ENCODE results near the gene SRGAP3.

Gene SRGAP3

DNA sequence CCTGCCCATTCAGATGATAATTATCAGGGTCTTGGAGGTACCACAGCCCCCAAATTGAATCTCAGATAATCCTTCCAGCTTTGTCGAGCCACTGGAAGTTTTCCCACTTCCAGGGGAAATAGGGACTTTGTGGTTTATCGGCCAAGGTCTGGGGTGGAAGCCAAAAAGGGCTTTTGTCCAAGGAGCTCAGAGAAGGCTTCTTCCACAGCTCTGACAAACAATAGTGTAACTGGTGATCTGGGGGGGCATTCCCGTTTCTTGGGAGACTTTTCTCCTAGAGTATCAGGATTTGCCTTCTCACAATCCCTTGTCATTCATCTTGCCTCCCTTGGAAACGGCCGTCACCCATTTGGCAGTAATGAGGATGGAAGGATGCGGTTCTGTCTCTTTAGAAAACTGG lies 18.4 kb downstream of the SRGAP3 start:
- CTCF ChIA-PET, result no interaction called here
- no peak for TF ChIP-seq ZNF701 (tag by site-specific recombination; IDR thresholded peaks at IDR 0.05)
- POLR2A ChIA-PET, result no interaction called here
- no peaks in the 10 kb centered on the region for H3K36me3 ChIP-seq (ENCODE audit: control insufficient read depth in 2 of 2, insufficient read depth in 1 of 2, low read length in 2 of 2)
- H3K4me3 ChIP-seq (ENCODE audit: low read depth, low read length), result no peak overlapping the region
- no peaks in the 10 kb centered on the region for H3K9me3 ChIP-seq (ENCODE audit: control insufficient read depth, insufficient read depth, low read depth, low read length)
- no peak overlapping the region for H3K27ac ChIP-seq (ENCODE audit: extremely low read depth, low read depth, low read length)
- no peaks in the 10 kb centered on the region for H3K4me1 ChIP-seq (ENCODE audit: control insufficient read depth, insufficient read depth, low read length)

DNA sequence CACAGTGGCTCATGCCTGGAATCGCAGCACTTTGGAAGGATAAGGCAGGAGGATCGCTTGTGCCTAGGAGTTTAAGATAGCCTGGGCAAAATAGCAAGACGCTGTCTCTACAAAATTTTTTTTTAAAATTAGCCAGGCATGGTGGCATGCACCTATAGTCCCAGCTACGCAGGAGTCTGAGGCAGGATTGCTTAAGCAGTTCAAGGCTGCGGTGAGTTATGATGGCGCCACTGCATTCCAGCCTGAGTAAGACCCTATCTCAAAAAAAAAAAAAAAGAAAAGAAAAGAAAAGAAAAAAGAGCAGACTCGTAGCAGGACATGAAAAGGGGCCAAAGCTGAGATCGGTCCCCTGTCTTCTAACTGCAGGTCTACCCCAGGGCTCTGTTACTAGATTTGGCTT lies 18.9 kb downstream of the SRGAP3 start:
- Histone ChIP-seq H3K4me1 (ENCODE audit: control insufficient read depth, insufficient read depth, low read length) (no peaks in the 10 kb centered on the region), H3K9me3 (ENCODE audit: control insufficient read depth, insufficient read depth, low read depth, low read length) (no peaks in the 10 kb centered on the region), H3K27ac (ENCODE audit: extremely low read depth, low read depth, low read length) (no peak overlapping the region), H3K4me3 (ENCODE audit: low read depth, low read length) (no peak overlapping the region), H3K36me3 (ENCODE audit: control insufficient read depth in 2 of 2, insufficient read depth in 1 of 2, low read length in 2 of 2) (no peaks in the 10 kb centered on the region)
- TF ChIP-seq ZNF571 (tag by site-specific recombination; IDR thresholded peaks at IDR 0.05) (no peak), ZNF398 (tag by site-specific recombination; IDR thresholded peaks at IDR 0.05) (no peak), ZFP37 (tag by site-specific recombination; IDR thresholded peaks at IDR 0.05) (no peak), ZNF776 (tag by site-specific recombination; IDR thresholded peaks at IDR 0.05; ENCODE audit: borderline replicate concordance) (no peak), ZNF747 (tag by site-specific recombination; IDR thresholded peaks at IDR 0.05) (no peak), ZNF16 (tag by site-specific recombination; IDR thresholded peaks at IDR 0.05; ENCODE audit: low read depth) (no peak), ZXDB (tag by site-specific recombination; IDR thresholded peaks at IDR 0.05) (no peak), HOXA7 (CRISPR knock-in tag; IDR thresholded peaks at IDR 0.05; ENCODE audit: borderline replicate concordance) (no peak), ZNF266 (tag by site-specific recombination; IDR thresholded peaks at IDR 0.05; ENCODE audit: low read depth) (no peak), ZNF558 (tag by site-specific recombination; IDR thresholded peaks at IDR 0.05) (no peak), ZNF112 (tag by site-specific recombination; IDR thresholded peaks at IDR 0.05) (no peak), ZBTB21 (tag by site-specific recombination; IDR thresholded peaks at IDR 0.05) (no peak), SCRT2 (tag by site-specific recombination; IDR thresholded peaks at IDR 0.05) (no peak), ZNF530 (tag by site-specific recombination; IDR thresholded peaks at IDR 0.05; ENCODE audit: low read depth) (no peak), KLF1 (tag by site-specific recombination; IDR thresholded peaks at IDR 0.05) (no peak)
- TF ChIP-seq, protein P1, sequence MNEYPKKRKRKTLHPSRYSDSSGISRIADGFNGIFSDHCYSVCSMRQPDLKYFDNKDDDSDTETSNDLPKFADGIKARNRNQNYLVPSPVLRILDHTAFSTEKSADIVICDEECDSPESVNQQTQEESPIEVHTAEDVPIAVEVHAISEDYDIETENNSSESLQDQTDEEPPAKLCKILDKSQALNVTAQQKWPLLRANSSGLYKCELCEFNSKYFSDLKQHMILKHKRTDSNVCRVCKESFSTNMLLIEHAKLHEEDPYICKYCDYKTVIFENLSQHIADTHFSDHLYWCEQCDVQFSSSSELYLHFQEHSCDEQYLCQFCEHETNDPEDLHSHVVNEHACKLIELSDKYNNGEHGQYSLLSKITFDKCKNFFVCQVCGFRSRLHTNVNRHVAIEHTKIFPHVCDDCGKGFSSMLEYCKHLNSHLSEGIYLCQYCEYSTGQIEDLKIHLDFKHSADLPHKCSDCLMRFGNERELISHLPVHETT (tag by site-specific recombination; IDR thresholded peaks at IDR 0.05), result no peak
- TF ChIP-seq, protein P2, sequence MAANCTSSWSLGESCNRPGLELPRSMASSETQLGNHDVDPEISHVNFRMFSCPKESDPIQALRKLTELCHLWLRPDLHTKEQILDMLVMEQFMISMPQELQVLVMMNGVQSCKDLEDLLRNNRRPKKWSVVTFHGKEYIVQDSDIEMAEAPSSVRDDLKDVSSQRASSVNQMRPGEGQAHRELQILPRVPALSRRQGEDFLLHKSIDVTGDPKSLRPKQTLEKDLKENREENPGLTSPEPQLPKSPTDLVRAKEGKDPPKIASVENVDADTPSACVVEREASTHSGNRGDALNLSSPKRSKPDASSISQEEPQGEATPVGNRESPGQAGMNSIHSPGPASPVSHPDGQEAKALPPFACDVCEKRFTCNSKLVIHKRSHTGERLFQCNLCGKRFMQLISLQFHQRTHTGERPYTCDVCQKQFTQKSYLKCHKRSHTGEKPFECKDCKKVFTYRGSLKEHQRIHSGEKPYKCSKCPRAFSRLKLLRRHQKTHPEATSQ (tag by site-specific recombination; IDR thresholded peaks at IDR 0.05), result no peak
- TF ChIP-seq, protein P3, sequence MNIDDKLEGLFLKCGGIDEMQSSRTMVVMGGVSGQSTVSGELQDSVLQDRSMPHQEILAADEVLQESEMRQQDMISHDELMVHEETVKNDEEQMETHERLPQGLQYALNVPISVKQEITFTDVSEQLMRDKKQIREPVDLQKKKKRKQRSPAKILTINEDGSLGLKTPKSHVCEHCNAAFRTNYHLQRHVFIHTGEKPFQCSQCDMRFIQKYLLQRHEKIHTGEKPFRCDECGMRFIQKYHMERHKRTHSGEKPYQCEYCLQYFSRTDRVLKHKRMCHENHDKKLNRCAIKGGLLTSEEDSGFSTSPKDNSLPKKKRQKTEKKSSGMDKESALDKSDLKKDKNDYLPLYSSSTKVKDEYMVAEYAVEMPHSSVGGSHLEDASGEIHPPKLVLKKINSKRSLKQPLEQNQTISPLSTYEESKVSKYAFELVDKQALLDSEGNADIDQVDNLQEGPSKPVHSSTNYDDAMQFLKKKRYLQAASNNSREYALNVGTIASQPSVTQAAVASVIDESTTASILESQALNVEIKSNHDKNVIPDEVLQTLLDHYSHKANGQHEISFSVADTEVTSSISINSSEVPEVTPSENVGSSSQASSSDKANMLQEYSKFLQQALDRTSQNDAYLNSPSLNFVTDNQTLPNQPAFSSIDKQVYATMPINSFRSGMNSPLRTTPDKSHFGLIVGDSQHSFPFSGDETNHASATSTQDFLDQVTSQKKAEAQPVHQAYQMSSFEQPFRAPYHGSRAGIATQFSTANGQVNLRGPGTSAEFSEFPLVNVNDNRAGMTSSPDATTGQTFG (tag by site-specific recombination; IDR thresholded peaks at IDR 0.05; ENCODE audit: borderline replicate concordance), result no peak
- ChIA-PET CTCF (no interaction called here), POLR2A (no interaction called here)
